Omental fat pad (tissue), 4 donors: ENCODE results near the gene ACSL1. TPM values are rescaled to one million over a fixed set of nuclear protein-coding genes. Genes with fewer than 3 reads are reported as not detected.

Source experiments
- ATAC-seq: fragments of 150-250 bp; one replicate; pipeline ENCODE4 v1.9.1; 2016; ENCODE audit warnings: mild to moderate bottlenecking, moderate library complexity; ENCODE audit not compliant: low FRiP score
- DNase-seq: peaks from one replicate; pipeline ENCODE4 v3.0.0-alpha.2; 2019; ENCODE audit warnings: low spot score
- total RNA-seq, 4 donors: library from RNA; depleted of rRNA; stranded (reverse); fragments of >200 nt; gene quantifications; one replicate each; pipeline ENCODE4 v1.1.0, GENCODE V29; 2016
- TF ChIP-seq, protein P1 (sequence below), 3 donors: fragments of 450-650 bp; IDR thresholded peaks; one replicate each; pipeline ENCODE4 v1.5.1; 2016 to 2017; ENCODE audit warnings: antibody characterized with exemption in 3 of 3, mild to moderate bottlenecking in 3 of 3, moderate library complexity in 2 of 3

Gene ACSL1
- total RNA-seq, 4 donors from 2014 or later: 577 to 1,142 (median 917) TPM

DNA sequence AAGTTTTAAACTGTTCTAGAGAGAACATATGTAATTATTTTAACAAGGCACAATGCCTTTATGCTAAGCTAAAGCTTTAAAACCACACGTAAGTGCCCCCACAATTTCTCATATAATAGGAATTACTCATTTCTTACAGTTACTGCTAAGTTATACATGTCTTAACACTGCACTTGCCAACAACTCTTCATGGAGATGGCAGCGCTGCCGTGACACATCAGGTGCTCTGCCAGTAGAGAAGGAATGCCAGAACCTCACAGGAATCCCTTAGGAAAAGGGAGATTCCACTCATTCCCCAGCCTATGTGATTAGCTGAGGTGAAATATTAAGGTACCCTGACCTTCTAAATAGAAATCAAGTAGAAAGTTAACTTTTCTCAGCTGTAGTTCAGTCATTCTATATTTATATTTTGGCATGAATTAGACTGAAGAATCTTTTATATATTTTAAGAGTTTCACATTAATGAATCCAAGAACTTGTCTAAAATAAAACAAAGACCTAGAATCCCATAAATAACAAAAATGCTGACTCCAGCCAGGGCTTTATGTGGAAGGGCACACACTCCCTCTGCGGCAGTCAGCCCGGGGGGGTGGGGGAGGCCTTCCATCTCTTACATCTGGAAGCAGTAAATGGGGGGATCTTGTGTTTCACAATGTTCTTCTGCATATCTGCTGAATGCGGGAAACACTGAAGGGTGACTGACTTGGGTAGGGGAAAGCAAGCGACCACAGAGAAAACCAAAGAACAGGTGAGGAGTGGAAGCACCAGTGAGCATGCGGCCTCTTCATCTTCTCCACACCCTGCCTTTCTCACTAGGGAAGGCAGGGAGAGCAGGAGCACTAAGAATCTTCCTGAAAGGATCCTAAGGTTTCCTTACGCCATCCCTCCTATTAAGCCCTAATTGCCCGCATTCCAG is 23.7 kb downstream of the ACSL1 start:
- peak; percentile 93 for ATAC-seq
- DNase-seq: no peak
- TF ChIP-seq, protein P1, sequence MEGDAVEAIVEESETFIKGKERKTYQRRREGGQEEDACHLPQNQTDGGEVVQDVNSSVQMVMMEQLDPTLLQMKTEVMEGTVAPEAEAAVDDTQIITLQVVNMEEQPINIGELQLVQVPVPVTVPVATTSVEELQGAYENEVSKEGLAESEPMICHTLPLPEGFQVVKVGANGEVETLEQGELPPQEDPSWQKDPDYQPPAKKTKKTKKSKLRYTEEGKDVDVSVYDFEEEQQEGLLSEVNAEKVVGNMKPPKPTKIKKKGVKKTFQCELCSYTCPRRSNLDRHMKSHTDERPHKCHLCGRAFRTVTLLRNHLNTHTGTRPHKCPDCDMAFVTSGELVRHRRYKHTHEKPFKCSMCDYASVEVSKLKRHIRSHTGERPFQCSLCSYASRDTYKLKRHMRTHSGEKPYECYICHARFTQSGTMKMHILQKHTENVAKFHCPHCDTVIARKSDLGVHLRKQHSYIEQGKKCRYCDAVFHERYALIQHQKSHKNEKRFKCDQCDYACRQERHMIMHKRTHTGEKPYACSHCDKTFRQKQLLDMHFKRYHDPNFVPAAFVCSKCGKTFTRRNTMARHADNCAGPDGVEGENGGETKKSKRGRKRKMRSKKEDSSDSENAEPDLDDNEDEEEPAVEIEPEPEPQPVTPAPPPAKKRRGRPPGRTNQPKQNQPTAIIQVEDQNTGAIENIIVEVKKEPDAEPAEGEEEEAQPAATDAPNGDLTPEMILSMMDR (IDR thresholded peaks at IDR 0.05): no peak

DNA sequence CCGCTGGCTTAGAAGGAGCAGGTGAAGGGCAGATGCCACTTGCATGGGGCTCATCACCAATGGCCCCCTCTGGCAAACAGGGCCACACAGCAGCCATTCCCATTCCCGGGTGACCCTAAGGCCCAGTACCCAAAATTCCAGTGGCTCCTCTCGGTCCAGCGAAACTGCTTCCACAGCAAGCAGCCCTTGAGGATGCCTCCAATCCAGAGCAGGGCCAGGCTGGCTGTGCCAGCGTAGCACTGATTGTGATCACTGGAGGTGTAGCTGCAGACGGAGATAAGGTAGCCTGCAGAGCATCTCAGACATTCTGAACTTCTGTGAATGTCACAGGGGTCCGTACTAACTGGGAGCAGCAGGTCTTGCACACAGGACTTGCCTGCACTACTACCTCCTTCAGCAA is 27.3 kb downstream of the ACSL1 start:
- TF ChIP-seq, protein P1 (IDR thresholded peaks at IDR 0.05): no peak
- ATAC-seq (no peak), DNase-seq (no peak)

DNA sequence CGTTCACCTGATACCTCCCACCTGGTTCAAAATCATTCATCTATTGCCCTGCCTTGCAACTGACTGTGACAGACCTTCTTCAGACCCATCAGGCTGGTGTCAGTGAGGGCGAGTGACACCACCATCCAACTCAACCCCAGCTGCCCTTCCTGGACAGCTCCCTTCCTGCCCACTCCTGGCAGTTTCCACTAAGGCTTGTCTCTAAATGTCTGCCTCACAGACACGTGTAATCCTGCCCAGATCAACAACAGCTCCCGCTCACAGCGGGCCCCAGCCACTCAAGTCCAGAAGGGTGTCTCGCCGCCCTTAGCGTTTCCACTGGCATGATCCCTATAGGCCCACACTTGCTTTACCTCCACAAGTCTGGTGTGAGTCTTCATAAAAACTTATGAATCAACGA is 28.9 kb downstream of the ACSL1 start:
- ATAC-seq (no peak), DNase-seq (no peak)
- TF ChIP-seq, protein P1 (IDR thresholded peaks at IDR 0.05): no peak

DNA sequence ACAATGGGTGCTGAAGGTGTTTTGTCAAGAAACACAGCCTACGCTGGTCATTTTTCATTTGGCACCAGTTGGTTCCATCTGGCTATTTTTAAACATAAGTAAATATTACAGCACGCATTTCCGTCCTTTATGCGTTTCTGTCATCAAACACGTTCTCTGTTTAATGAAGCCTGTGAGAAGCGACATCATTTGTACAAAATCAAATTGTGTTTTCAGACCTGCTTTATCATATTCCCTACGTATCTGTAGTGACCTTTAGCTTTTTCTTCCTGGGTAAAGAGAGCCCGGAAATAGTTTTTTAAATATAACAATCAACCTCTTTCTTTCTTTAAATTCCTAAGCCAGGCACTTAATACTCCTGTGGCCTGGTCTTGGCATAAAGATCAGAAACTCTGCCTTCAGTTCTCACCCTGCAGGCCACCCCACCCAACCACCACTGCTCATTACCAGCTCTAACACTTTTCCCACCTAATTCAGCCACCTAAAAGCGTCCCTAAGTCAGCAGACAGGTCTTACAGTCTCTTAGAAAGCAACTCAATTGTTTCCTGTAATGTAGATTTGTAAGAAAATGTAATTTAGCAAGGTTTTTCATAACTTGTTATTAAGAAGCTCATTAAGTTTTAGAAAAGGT is 30.4 kb downstream of the ACSL1 start:
- TF ChIP-seq, protein P1 (IDR thresholded peaks at IDR 0.05): no peak
- ATAC-seq: no peak
- DNase-seq: no peak

DNA sequence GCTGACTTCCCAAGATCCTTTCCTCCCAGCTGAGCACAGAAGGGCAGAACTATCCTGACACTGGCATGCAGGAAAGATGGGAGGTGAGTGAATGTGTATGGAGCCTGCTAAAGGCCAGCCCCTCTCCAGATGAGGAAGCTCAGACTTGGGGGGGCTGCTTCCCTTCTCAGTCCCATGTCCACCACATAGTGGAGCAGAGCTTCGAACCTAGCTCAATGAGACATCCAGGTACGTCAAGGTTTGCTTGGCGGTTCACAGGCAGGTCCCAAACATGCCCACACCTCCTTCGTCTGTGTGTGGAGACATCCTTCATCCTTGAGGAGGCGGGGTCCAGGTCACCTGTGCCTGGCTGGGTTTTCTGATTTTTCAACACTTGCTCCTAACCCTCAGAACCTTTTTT is 31.3 kb downstream of the ACSL1 start:
- TF ChIP-seq, protein P1 (IDR thresholded peaks at IDR 0.05): no peak
- ATAC-seq: no peak
- no peak for DNase-seq

DNA sequence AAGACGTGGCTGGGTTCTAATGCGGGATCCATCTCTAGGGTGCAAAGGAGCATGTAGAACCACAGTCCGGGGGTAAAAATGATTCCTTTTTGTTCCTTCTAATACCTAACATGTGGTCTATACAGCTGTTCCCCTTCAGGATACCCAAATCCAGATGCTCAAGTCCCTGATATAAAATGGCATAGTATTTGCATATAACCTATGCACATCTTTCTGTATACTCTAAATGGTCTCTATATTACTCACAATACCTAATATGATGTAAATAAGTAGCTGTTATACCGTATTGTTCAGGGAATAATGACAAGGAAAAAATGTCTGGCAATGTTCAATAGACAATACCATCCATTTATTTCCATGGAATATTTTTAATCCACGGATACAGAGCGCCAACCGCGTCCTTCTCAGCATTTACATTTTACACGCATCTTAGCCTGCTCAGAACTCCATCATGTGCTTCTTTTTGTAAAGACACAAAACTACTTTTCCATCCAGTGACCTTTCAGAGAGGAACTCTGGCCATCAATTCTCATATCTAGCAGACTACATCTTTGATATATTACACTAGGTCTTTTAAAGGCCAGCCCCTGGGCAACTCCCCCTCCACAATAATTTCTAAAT is 31.9 kb downstream of the ACSL1 start:
- DNase-seq: no peak
- TF ChIP-seq, protein P1 (IDR thresholded peaks at IDR 0.05): no peak
- no peak for ATAC-seq
